K562 (cell line): Measurements from ENCODE around the gene ASB6. TPM values are rescaled to one million over a fixed set of nuclear protein-coding genes. Genes with fewer than 3 reads are reported as not detected.

Source experiments
- BCL6 ChIP-seq: fragments of 250-450 bp; sonication (Bioruptor Pico); IDR thresholded peaks from 2 replicates; pipeline ENCODE4 v1.4.0; 2020
- CREM ChIP-seq: IDR thresholded peaks from 2 replicates; pipeline ENCODE4 v1.6.1; 2014; ENCODE audit warnings: antibody characterized with exemption, low read depth
- HDAC3 ChIP-seq: fragments of 450-650 bp; IDR thresholded peaks from 2 replicates; pipeline ENCODE4 v1.6.1; 2018; ENCODE audit warnings: borderline replicate concordance, mild to moderate bottlenecking, moderate library complexity; ENCODE audit not compliant: partially characterized antibody
- JUNB ChIP-seq: fragments of 450-650 bp; formaldehyde crosslinking; conservative IDR thresholded peaks from 2 replicates; pipeline ENCODE4 v1.4.0; 2020; ENCODE audit warnings: mild to moderate bottlenecking
- KDM4B ChIP-seq, 2 experiments: fragments of 450-650 bp in 1 of 2; sonication (generic) in 1 of 2; IDR thresholded peaks; 2 replicates each; pipeline ENCODE4 v1.6.1; 2016 to 2017; ENCODE audit warnings: borderline replicate concordance in 2 of 2, antibody characterized with exemption in 1 of 2, low read depth in 1 of 2, mild to moderate bottlenecking in 1 of 2
- MBD2 ChIP-seq: sonication (generic); IDR thresholded peaks from 2 replicates; pipeline ENCODE4 v1.6.1; 2016; ENCODE audit warnings: low read depth, borderline replicate concordance
- NBN ChIP-seq: fragments of 450-650 bp; IDR thresholded peaks from 2 replicates; pipeline ENCODE4 v1.6.1; 2016; ENCODE audit warnings: low read depth, mild to moderate bottlenecking
- POLR2AphosphoS5 ChIP-seq: IDR thresholded peaks from 2 replicates; pipeline ENCODE4 v1.6.1; 2011; ENCODE audit warnings: mild to moderate bottlenecking, low read depth, low read length, moderate library complexity; ENCODE audit not compliant: control insufficient read depth, insufficient read depth
- RFX5 ChIP-seq: IDR thresholded peaks from 2 replicates; pipeline ENCODE4 v1.6.1; 2011; ENCODE audit warnings: low read depth, mild to moderate bottlenecking, improper control_type of control experiment, low read length
- SPI1 ChIP-seq: IDR thresholded peaks from 2 replicates; pipeline ENCODE4 v1.6.1; 2011; ENCODE audit warnings: low read depth, low read length, control low read depth, borderline replicate concordance
- ZC3H11A ChIP-seq: IDR thresholded peaks from 2 replicates; pipeline ENCODE4 v1.6.1; 2012; ENCODE audit warnings: low read depth, low read length, improper control_type of control experiment
- ZSCAN29 ChIP-seq: fragments of 450-650 bp; IDR thresholded peaks from 2 replicates; pipeline ENCODE4 v1.6.1; 2017
- polyA plus RNA-seq, 8 experiments: library from polyadenylated mRNA; depleted of rRNA in 4 of 8; stranded (reverse) in 5 of 8; unstranded in 3 of 8; fragments of >200 nt; fragmentation: Nextera tagmentation in 2 of 8; fragmentation: Illumina TruSeq in 1 of 8; extraction: Ambion mirVana in 2 of 8; extraction: Trizol in 1 of 8; gene quantifications; 2 replicates each; pipeline versions ENCODE4 v1.2.1 to v1.2.3, GENCODE V29; 2011 to 2014; ENCODE audit warnings: inconsistent platforms in 1 of 8, missing spikeins in 1 of 8
- total RNA-seq, 7 experiments: library from RNA; depleted of rRNA in 6 of 7; stranded (reverse); fragments of >200 nt in 6 of 7; fragmentation: Illumina TruSeq in 2 of 7; extraction: Trizol in 2 of 7; gene quantifications; 2 replicates each; pipeline versions ENCODE4 v1.2.1 to v1.2.3, GENCODE V29; 2011 to 2021; ENCODE audit warnings: low replicate concordance in 1 of 7
- TF ChIP-seq, protein P1 (sequence below): IDR thresholded peaks from 3 replicates; pipeline ENCODE4 v1.6.1; 2011; ENCODE audit warnings: borderline replicate concordance, mild to moderate bottlenecking, moderate library complexity; ENCODE audit not compliant: insufficient read length; ENCODE audit errors: extremely low read depth
- TF ChIP-seq, protein P2 (sequence below): sonication (generic); formaldehyde crosslinking; IDR thresholded peaks from 2 replicates; pipeline ENCODE4 v1.8.1; 2023; ENCODE audit warnings: mild to moderate bottlenecking, missing genetic modification reagents, moderate library complexity
- TF ChIP-seq, protein P3 (sequence below): fragments of 200-800 bp; sonication (Bioruptor generic); IDR thresholded peaks from 2 replicates; pipeline ENCODE4 v1.6.1; 2017; ENCODE audit warnings: missing genetic modification characterization, missing compliant biosample characterization
- TF ChIP-seq, protein P4 (sequence below): fragments of 200-800 bp; sonication (Bioruptor generic); IDR thresholded peaks from 2 replicates; pipeline ENCODE4 v1.6.1; 2016; ENCODE audit warnings: missing genetic modification characterization, missing compliant biosample characterization

ASB6 gene
- total and polyA plus RNA-seq, 9 of the 15 experiments (the other 6 are each of a cell fraction or from before 2014, with no cell fraction given), result 0.92 to 17.8 (median 11.3) TPM

DNA sequence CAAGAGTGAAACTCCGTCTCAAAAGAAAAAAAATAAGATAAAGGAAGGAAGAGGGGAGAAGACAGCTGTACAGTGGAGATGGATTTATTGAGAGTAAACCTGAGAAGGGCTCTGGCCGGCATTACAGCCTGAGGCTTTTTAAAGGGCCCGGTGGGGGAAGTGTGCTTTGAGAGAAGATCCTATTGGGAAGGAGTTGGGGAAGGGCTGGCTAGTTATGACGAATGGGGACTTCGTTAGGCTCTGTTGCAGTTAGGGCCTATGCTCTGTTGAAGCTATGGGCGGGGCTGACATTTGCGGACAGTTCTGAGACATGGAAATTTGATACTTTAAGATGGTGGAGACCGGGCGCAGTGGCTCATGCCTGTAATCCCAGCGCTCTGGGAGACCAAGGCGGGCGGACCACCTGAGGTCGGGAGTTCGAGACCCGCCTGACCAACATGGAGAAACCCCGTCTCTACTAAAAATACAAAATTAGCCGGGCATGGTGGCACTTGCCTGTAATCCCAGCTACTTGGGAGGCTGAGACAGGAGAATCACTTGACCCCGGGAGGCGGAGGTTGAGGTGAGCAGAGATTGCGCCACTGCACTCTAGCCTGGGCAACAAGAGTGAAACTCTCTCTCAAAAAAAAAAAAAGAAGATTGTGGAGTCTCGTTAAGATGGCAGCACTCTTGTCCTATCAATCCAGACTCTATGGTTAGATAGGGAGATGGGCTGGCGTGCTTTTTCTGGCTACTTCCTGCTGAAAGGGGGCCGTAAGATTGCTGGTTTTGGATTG is 54.3 kb downstream of the ASB6 start (continued):
- TF ChIP-seq, protein P1, sequence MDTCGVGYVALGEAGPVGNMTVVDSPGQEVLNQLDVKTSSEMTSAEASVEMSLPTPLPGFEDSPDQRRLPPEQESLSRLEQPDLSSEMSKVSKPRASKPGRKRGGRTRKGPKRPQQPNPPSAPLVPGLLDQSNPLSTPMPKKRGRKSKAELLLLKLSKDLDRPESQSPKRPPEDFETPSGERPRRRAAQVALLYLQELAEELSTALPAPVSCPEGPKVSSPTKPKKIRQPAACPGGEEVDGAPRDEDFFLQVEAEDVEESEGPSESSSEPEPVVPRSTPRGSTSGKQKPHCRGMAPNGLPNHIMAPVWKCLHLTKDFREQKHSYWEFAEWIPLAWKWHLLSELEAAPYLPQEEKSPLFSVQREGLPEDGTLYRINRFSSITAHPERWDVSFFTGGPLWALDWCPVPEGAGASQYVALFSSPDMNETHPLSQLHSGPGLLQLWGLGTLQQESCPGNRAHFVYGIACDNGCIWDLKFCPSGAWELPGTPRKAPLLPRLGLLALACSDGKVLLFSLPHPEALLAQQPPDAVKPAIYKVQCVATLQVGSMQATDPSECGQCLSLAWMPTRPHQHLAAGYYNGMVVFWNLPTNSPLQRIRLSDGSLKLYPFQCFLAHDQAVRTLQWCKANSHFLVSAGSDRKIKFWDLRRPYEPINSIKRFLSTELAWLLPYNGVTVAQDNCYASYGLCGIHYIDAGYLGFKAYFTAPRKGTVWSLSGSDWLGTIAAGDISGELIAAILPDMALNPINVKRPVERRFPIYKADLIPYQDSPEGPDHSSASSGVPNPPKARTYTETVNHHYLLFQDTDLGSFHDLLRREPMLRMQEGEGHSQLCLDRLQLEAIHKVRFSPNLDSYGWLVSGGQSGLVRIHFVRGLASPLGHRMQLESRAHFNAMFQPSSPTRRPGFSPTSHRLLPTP, result peak; percentile 75
- TF ChIP-seq JUNB (CRISPR knock-in tag), result no peak
- no peak for TF ChIP-seq KDM4B (IDR thresholded peaks at IDR 0.05; ENCODE audit: borderline replicate concordance in 2 of 2, low read depth in 1 of 2)
- TF ChIP-seq SPI1, result peak; percentile 40; the same call in 1 of the 2 replicates
- TF ChIP-seq MBD2, result no peak
- TF ChIP-seq, protein P2, sequence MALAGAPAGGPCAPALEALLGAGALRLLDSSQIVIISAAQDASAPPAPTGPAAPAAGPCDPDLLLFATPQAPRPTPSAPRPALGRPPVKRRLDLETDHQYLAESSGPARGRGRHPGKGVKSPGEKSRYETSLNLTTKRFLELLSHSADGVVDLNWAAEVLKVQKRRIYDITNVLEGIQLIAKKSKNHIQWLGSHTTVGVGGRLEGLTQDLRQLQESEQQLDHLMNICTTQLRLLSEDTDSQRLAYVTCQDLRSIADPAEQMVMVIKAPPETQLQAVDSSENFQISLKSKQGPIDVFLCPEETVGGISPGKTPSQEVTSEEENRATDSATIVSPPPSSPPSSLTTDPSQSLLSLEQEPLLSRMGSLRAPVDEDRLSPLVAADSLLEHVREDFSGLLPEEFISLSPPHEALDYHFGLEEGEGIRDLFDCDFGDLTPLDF, result no peak
- no peak for TF ChIP-seq ZSCAN29
- TF ChIP-seq NBN, result peak; percentile 31; the same call in 1 of the 2 replicates
- no peak for TF ChIP-seq HDAC3
- no peak for TF ChIP-seq POLR2AphosphoS5
- TF ChIP-seq, protein P3, sequence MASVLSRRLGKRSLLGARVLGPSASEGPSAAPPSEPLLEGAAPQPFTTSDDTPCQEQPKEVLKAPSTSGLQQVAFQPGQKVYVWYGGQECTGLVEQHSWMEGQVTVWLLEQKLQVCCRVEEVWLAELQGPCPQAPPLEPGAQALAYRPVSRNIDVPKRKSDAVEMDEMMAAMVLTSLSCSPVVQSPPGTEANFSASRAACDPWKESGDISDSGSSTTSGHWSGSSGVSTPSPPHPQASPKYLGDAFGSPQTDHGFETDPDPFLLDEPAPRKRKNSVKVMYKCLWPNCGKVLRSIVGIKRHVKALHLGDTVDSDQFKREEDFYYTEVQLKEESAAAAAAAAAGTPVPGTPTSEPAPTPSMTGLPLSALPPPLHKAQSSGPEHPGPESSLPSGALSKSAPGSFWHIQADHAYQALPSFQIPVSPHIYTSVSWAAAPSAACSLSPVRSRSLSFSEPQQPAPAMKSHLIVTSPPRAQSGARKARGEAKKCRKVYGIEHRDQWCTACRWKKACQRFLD (CRISPR knock-in tag), result peak; percentile 94
- TF ChIP-seq BCL6 (CRISPR knock-in tag), result no peak
- TF ChIP-seq RFX5, result no peak
- TF ChIP-seq, protein P4, sequence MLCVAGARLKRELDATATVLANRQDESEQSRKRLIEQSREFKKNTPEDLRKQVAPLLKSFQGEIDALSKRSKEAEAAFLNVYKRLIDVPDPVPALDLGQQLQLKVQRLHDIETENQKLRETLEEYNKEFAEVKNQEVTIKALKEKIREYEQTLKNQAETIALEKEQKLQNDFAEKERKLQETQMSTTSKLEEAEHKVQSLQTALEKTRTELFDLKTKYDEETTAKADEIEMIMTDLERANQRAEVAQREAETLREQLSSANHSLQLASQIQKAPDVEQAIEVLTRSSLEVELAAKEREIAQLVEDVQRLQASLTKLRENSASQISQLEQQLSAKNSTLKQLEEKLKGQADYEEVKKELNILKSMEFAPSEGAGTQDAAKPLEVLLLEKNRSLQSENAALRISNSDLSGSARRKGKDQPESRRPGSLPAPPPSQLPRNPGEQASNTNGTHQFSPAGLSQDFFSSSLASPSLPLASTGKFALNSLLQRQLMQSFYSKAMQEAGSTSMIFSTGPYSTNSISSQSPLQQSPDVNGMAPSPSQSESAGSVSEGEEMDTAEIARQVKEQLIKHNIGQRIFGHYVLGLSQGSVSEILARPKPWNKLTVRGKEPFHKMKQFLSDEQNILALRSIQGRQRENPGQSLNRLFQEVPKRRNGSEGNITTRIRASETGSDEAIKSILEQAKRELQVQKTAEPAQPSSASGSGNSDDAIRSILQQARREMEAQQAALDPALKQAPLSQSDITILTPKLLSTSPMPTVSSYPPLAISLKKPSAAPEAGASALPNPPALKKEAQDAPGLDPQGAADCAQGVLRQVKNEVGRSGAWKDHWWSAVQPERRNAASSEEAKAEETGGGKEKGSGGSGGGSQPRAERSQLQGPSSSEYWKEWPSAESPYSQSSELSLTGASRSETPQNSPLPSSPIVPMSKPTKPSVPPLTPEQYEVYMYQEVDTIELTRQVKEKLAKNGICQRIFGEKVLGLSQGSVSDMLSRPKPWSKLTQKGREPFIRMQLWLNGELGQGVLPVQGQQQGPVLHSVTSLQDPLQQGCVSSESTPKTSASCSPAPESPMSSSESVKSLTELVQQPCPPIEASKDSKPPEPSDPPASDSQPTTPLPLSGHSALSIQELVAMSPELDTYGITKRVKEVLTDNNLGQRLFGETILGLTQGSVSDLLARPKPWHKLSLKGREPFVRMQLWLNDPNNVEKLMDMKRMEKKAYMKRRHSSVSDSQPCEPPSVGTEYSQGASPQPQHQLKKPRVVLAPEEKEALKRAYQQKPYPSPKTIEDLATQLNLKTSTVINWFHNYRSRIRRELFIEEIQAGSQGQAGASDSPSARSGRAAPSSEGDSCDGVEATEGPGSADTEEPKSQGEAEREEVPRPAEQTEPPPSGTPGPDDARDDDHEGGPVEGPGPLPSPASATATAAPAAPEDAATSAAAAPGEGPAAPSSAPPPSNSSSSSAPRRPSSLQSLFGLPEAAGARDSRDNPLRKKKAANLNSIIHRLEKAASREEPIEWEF (CRISPR knock-in tag), result 0 out of 2 replicates have a peak, but pooled peaks have one; percentile 61
- TF ChIP-seq CREM, result peak; percentile 56
- no peak for TF ChIP-seq ZC3H11A
